Measurements from ENCODE around the gene CPAMD8. TPM values are rescaled to one million over a fixed set of nuclear protein-coding genes. Genes with fewer than 3 reads are reported as not detected.

CPAMD8 gene
- polyA plus RNA-seq, 1 experiment, result 0.38 TPM

DNA sequence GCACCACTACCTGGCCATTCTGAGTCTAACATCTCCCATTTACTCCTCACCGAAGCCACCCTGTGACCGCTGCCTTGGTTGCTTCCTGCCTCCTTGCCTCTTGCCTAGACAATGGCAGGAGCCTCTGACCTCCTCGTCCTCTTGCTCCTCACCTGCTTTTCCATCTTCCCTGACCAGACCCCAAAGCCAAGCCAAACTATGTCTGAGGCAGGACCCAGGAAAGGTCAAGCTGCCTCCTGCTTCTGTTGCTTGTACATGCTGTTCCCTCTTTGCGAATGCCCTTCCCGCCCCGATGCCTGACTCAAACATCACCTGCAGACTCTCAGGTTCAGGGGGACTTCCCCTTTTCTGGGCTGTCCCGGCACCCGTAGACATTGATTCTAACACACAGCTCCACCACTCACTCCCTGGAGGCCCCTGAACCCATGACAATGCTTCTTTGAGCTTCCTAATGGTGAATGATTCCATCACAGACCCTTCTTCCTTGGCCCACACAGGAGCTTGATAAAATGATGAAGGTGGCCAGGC lies 77.0 kb downstream of the CPAMD8 start:
- ChIA-PET POLR2A (no interaction called here), CTCF (no interaction called here)
- no peak overlapping the region for H3K27ac ChIP-seq (ENCODE audit: low read depth, low read length)
- no peaks in the 10 kb centered on the region for H3K27me3 ChIP-seq (ENCODE audit: control insufficient read depth, insufficient read depth, low read length)
- no peak overlapping the region for H3K4me3 ChIP-seq (ENCODE audit: low read depth, low read length)
- peaks cover 9% of the 10 kb centered on the region for H3K9me3 ChIP-seq (ENCODE audit: control insufficient read depth, insufficient read depth, low read length)
- no peak for TF ChIP-seq CTCF (IDR thresholded peaks at IDR 0.05; ENCODE audit: low read depth, low read length)
- DNase-seq (ENCODE audit: low read depth, low spot score), result no peak

- Histone ChIP-seq H3K9me3 (ENCODE audit: control insufficient read depth, insufficient read depth, low read length) (peaks cover 9% of the 10 kb centered on the region), H3K27ac (ENCODE audit: low read depth, low read length) (no peak overlapping the region), H3K4me3 (ENCODE audit: low read depth, low read length) (no peak overlapping the region), H3K27me3 (ENCODE audit: control insufficient read depth, insufficient read depth, low read length) (no peaks in the 10 kb centered on the region)
- CTCF ChIA-PET, result no interaction called here
- no peak for TF ChIP-seq CTCF (IDR thresholded peaks at IDR 0.05; ENCODE audit: low read depth, low read length)
- no peak for DNase-seq (ENCODE audit: low read depth, low spot score)
- POLR2A ChIA-PET, result no interaction called here
Measured at GRCh38 chr19:16946951-16947940, 79.4 kb downstream of the CPAMD8 start.

- Histone ChIP-seq H3K27me3 (ENCODE audit: control insufficient read depth, insufficient read depth, low read length) (no peaks in the 10 kb centered on the region), H3K27ac (ENCODE audit: low read depth, low read length) (no peak overlapping the region), H3K9me3 (ENCODE audit: control insufficient read depth, insufficient read depth, low read length) (peaks cover 9% of the 10 kb centered on the region), H3K4me3 (ENCODE audit: low read depth, low read length) (no peak overlapping the region)
- no peak for DNase-seq (ENCODE audit: low read depth, low spot score)
- ChIA-PET CTCF (no interaction called here), POLR2A (no interaction called here)
- no peak for TF ChIP-seq CTCF (IDR thresholded peaks at IDR 0.05; ENCODE audit: low read depth, low read length)
Measured at GRCh38 chr19:16945762-16946465, 80.7 kb downstream of the CPAMD8 start.

- no peak overlapping the region for H3K27ac ChIP-seq (ENCODE audit: low read depth, low read length)
- H3K27me3 ChIP-seq (ENCODE audit: control insufficient read depth, insufficient read depth, low read length), result no peaks in the 10 kb centered on the region
- ChIA-PET POLR2A (no interaction called here), CTCF (no interaction called here)
- TF ChIP-seq CTCF (IDR thresholded peaks at IDR 0.05; ENCODE audit: low read depth, low read length), result no peak
- H3K4me3 ChIP-seq (ENCODE audit: low read depth, low read length), result no peak overlapping the region
- peaks cover 9% of the 10 kb centered on the region for H3K9me3 ChIP-seq (ENCODE audit: control insufficient read depth, insufficient read depth, low read length)
- DNase-seq (ENCODE audit: low read depth, low spot score), result no peak
Measured at GRCh38 chr19:16945364-16945714, 81.3 kb downstream of the CPAMD8 start.

Measured in AG04450 (cell line).